Neutrophil (primary cell): ENCODE measurements around the gene WNK1.

Source experiments
- H3K27ac ChIP-seq: fragments of 200-600 bp; sonication (generic); 2 replicates; pipeline ENCODE4 v1.5.1; 2016; ENCODE audit warnings: mild to moderate bottlenecking, moderate library complexity
- H3K27me3 ChIP-seq: fragments of 200-600 bp; sonication (generic); 2 replicates; pipeline ENCODE4 v1.6.0; 2016; ENCODE audit warnings: mild to moderate bottlenecking
- H3K36me3 ChIP-seq: fragments of 200-600 bp; sonication (generic); 2 replicates; pipeline ENCODE4 v1.5.1; 2017
- H3K4me1 ChIP-seq, 2 experiments: fragments of 200-600 bp in 1 of 2; sonication (generic) in 1 of 2; 1 replicate in 1 of 2; 2 replicates in 1 of 2; pipeline versions ENCODE4 v1.5.1 to v1.6.1; 2013 to 2016; ENCODE audit warnings: low read depth in 1 of 2, low read length in 1 of 2, mild to moderate bottlenecking in 1 of 2, moderate library complexity in 1 of 2; ENCODE audit not compliant: control insufficient read depth in 1 of 2, insufficient read depth in 1 of 2
- H3K4me3 ChIP-seq, 2 experiments: fragments of 200-600 bp in 1 of 2; sonication (generic) in 1 of 2; 1 replicate in 1 of 2; 2 replicates in 1 of 2; pipeline ENCODE4 v1.5.1; 2013 to 2016; ENCODE audit warnings: low read depth in 1 of 2, low read length in 1 of 2, mild to moderate bottlenecking in 1 of 2, moderate library complexity in 1 of 2
- H3K9me3 ChIP-seq: fragments of 200-600 bp; sonication (generic); 2 replicates; pipeline ENCODE4 v1.5.1; 2016
- TF ChIP-seq, protein P1 (sequence below): fragments of 200-600 bp; sonication (generic); IDR thresholded peaks from 2 replicates; pipeline ENCODE4 v1.5.1; 2016; ENCODE audit warnings: antibody characterized with exemption

The WNK1 gene

GRCh38 chr12:749751-750270, 2.6 kb upstream of the WNK1 start:
- Histone ChIP-seq H3K36me3 (no peaks in the 10 kb centered on the region), H3K4me3 (no peak overlapping the region), H3K27me3 (no peaks in the 10 kb centered on the region), H3K9me3 (no peaks in the 10 kb centered on the region), H3K4me1 (peaks cover 22 to 30% of the 10 kb centered on the region in 2 experiments), H3K27ac (no peak overlapping the region)
- TF ChIP-seq, protein P1, sequence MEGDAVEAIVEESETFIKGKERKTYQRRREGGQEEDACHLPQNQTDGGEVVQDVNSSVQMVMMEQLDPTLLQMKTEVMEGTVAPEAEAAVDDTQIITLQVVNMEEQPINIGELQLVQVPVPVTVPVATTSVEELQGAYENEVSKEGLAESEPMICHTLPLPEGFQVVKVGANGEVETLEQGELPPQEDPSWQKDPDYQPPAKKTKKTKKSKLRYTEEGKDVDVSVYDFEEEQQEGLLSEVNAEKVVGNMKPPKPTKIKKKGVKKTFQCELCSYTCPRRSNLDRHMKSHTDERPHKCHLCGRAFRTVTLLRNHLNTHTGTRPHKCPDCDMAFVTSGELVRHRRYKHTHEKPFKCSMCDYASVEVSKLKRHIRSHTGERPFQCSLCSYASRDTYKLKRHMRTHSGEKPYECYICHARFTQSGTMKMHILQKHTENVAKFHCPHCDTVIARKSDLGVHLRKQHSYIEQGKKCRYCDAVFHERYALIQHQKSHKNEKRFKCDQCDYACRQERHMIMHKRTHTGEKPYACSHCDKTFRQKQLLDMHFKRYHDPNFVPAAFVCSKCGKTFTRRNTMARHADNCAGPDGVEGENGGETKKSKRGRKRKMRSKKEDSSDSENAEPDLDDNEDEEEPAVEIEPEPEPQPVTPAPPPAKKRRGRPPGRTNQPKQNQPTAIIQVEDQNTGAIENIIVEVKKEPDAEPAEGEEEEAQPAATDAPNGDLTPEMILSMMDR, result no peak

DNA sequence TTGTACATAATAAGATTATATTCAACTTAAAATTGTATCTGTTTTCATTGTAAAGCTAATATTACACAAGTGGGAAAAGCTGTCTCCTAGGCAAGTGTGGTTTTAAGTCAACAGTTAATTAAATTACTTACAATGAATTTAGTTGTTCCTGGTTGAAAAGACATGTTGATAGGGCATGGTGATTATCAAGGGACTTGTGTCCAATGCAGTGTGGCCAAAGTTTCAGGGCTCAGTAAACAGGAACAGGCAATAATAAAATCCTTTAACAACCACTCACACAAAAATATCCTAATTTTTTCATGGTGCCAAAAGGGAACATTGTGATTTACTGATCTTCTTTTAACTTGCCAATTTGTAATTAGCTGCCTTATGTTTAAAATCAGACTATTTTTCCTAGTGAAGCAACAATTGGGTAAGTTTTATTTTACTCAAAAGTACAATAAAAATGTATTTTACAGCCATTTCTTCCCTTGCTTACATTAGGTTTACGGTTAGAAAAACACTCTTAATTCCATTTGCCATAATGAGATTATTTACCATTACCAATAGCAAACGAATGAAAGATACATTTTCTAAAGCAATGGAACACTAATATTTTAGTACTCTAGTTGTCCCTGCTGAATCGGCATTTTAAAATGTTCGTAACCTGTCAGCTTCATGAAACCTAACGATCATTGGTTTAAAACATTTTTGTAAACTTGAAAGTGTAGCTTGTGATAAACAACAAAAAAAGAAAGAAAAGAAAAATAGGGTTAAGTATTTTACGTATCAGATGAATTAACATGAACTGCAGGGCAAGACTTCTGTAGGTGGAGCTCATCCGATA, 1.8 kb upstream of the WNK1 start:
- Histone ChIP-seq H3K4me3 (peak overlapping the region; percentile 95 to 98), H3K36me3 (no peaks in the 10 kb centered on the region), H3K9me3 (no peaks in the 10 kb centered on the region), H3K27me3 (no peaks in the 10 kb centered on the region), H3K27ac (peak overlapping the region; percentile 97), H3K4me1 (peaks cover 29 to 37% of the 10 kb centered on the region in 2 experiments)
- TF ChIP-seq, protein P1, result no peak

DNA sequence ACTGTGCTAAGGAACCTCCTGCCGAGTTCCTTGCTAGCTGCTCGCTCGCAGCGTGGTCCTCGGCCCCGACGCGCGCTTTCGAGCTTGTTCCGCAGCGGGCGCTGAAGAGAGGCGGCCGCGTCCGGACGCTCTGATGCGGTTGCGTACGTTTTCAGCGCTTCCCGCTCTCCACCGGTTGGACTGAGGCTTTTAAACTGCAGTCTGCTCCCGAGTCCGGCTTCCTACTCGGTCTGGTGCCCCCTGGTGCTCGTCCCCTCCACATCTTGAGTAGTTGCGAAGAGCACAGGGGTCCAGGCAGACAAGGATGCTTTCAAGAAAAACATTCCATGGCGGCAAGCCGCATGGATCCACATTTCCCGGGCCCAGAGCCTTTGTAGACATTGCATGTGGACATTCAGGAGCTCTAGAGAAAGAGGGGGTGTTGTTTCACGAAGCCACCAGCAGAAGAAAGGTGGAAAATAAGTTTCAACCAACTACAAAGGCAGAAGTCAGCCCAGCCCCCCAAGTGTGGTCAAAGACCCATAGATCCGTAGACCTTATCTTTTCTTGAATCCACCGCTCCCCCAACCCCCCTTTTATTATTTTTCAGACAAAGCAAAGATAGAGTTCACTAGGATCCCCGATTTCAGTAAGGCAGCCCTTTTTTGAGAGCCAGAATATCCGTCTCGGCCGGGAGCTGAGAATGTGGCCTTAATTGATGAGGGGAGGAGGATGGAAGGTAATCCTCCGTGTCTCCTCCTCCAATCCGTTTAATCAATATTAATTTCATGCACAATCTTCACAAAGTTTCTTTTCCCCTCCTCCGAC, 984 bp upstream of the WNK1 start:
- H3K4me3 ChIP-seq, result peak overlapping the region; percentile 95 to 98
- H3K9me3 ChIP-seq, result no peaks in the 10 kb centered on the region
- H3K27me3 ChIP-seq, result no peaks in the 10 kb centered on the region
- peak overlapping the region; percentile 97 for H3K27ac ChIP-seq
- no peaks in the 10 kb centered on the region for H3K36me3 ChIP-seq
- peaks cover 37 to 45% of the 10 kb centered on the region in 2 experiments for H3K4me1 ChIP-seq
- TF ChIP-seq, protein P1, result peak; percentile 74

DNA sequence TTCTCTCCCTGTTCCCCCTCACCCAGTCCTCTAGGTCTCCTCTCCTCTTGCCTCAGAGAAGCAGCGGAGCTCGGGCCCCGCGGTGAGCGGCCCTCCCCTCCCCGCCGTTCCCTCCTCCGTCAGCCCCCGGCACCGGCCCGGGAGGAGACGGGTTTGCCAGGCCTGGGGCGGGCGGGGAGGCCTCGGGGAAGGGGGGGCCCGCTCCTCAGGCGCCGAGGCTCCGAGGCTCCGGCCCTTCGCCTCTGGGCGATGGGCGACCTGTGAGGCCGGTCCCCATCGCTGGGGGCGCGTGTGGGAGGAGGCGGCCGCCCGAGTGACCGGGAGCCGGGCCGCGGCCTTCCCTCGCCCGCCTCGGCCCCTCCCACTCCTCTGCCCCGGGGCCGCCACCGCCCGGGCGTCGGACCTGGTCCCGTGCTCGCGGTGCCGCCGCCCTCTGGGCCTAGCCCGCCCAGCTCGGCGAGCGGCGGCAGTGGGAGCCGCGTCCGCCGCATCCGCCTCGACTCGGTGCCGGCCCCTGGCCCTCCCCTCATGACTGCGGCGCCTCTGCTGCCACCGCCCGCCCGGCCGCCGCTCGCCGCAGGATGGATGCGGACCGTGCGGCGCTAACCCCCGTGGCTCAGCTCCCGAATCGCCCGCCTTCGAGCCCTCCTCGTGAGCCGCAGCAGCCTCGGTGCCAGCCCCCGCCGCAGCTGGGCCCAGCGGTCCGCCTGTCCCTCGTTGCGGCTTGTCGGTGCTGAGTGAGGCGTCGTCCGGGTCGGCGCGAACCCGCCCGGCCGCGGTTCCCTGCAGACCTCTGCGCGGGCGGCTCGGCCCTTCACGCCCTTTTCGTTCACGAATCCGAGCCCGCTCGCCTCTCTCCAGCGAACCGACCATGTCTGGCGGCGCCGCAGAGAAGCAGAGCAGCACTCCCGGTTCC, 574 bp downstream of the WNK1 start:
- Histone ChIP-seq H3K27ac (peak overlapping the region; percentile 97), H3K9me3 (no peaks in the 10 kb centered on the region), H3K36me3 (no peaks in the 10 kb centered on the region), H3K4me3 (peak overlapping the region; percentile 95 to 98), H3K4me1 (peaks cover 51 to 61% of the 10 kb centered on the region in 2 experiments), H3K27me3 (no peaks in the 10 kb centered on the region)
- TF ChIP-seq, protein P1, result peak; percentile 61
